M059J (cell line): ENCODE measurements around the gene SYNDIG1. TPM values are rescaled to one million over a fixed set of nuclear protein-coding genes. Genes with fewer than 3 reads are reported as not detected.

Source experiments
- DNase-seq: peaks from one replicate; pipeline ENCODE4 v3.0.0-alpha.2; 2012; ENCODE audit warnings: low read depth
- total RNA-seq: library from RNA; depleted of rRNA; stranded (reverse); fragments of >200 nt; shearing (Covaris generic); gene quantifications from 2 replicates; pipeline ENCODE4 v1.2.3, GENCODE V29; 2014

SYNDIG1 gene
- total RNA-seq, 1 experiment from 2014 or later = not detected

- no peak for DNase-seq
Measured at GRCh38 chr20:24470746-24471582, 1.5 kb downstream of the SYNDIG1 start.

- no peak for DNase-seq
Measured at GRCh38 chr20:24472426-24472825, 3.0 kb downstream of the SYNDIG1 start.

GRCh38 chr20:24473435-24474223 lies 4.2 kb downstream of the SYNDIG1 start:
- no peak for DNase-seq

DNA sequence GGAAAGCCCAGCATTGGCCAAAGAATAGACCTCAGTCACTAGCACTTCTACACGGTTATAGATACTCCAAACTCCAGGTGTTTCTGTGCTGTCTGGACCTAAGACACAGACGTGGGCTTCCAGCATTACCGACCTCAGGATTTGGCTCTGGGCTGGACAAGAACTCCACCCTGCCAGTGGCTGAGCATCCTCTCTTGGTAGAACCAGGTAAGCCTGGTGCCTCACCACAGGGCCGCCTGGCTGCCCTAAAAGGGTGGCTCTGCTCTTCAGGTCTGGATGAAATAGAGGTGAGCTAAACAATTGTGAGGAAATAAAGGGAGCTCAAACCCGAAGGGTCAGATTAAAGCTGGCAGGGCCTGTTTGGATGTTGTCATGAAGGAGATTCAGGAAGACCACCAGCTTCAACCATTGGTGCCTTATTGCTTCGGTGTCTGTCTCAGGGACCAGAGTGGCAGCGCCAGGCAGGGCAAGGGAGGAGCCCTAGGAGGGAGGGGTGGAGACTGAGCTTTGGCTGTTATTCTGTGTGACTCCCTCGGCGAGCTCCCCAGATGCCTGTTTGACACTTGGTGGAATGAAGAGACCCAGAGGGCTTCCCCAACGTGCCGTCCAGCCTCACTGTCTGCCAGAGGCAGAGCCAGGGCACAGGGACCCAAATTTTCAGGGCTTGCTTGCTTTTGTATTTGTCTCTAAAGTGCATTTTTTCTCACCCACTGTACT lies 8.6 kb downstream of the SYNDIG1 start:
- DNase-seq = no peak

DNA sequence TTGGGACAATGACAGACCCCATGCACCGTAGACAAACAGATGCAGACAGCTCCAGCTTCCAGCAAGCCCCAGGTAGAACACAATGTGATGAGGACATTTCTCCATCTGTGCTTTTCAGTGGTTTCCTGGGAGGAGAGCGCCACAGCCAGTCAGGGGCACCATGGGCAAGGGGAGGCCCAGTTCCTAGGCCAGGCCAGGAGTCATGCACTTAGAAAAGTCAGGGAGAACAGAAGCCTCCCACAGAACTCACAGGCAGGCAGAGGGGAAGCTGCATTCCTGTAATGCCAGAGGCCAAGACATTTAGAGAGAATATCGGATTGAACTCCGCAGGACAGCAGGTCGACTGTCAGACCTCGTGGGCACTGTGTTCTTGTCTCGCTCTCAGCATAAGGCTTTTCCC lies 9.2 kb downstream of the SYNDIG1 start:
- no peak for DNase-seq

GRCh38 chr20:24479106-24479505 lies 9.7 kb downstream of the SYNDIG1 start:
- no peak for DNase-seq

DNA sequence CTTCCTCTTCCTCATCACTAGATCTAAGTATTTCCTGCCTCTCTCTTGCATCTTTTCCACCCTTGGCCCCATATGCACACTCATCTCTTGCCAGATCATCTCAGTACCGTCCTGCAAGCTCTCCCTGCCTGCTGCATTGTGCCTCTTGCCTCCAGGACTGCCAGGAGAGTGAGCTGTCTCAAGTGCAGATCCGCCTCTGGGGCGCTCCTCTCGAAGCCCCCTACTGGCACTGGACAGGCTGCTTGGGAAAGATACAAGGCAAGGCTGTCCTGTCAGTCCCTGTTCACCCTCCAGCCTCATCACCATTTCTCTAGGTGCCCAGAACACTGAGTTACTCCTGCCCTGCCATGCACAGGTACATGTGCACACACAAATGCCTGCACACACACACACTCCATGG lies 10.2 kb downstream of the SYNDIG1 start:
- no peak for DNase-seq

DNA sequence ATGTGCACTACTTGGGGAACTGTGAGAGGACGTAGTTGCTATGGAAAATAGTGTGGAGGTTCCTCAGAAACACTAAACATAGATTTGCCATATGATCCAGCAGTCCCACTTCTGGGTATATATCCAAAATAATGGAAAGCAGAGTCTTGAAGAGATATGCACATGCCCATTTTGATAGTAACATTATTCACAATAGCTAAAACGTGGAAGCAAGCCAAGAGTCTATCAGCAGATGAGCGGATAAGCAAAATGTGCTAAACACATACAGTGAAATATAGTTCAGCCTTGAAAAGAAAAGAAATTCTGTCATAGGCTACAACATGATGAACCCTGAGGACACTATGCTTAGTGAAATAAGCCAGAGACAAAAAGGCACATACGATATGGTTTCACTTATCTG lies 11.1 kb downstream of the SYNDIG1 start:
- no peak for DNase-seq

GRCh38 chr20:24481173-24481572 lies 11.7 kb downstream of the SYNDIG1 start:
- DNase-seq = no peak

- no peak for DNase-seq
Measured at GRCh38 chr20:24483435-24484080, 14.1 kb downstream of the SYNDIG1 start.

DNA sequence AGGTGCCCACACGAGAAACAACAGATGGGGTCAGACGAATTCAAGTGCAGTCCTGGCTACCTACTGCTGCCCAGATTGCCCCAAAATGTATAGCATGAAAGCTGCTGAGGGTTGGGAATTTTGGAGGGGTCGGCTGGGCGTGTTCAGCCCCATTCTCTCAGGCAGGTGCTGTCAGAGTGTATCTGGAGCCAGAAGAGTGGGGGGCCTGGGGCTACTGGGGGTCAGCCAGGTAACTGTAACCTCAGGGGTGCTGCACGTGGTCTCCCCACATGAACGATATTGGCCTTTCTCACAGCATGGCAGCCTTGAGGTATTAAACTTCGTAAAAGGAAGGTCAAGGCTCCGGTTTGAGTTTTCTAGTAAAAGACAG lies 14.6 kb downstream of the SYNDIG1 start:
- DNase-seq = no peak

DNA sequence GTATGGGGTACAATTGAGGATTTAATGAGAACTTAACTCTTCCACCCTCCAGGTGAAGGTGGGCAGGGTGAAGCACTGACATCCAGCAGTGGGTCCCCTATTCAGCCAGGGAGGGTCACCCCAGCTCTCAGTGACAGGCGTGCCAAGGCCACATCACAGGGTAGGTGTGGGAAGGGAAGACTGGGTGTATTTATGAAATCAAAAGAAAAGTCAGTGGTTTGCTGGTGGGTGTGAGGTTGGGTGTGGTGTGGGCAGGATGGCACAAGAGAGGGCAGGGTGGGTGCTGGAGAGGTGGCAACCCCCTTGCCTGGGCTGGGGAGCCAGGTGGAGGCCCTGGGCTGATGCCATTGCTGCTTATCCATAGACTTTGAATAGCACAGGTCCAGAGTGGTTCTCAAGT lies 16.6 kb downstream of the SYNDIG1 start:
- no peak for DNase-seq

- no peak for DNase-seq
Measured at GRCh38 chr20:24487240-24487639, 17.8 kb downstream of the SYNDIG1 start.

GRCh38 chr20:24487648-24488047 lies 18.2 kb downstream of the SYNDIG1 start:
- DNase-seq = no peak

DNA sequence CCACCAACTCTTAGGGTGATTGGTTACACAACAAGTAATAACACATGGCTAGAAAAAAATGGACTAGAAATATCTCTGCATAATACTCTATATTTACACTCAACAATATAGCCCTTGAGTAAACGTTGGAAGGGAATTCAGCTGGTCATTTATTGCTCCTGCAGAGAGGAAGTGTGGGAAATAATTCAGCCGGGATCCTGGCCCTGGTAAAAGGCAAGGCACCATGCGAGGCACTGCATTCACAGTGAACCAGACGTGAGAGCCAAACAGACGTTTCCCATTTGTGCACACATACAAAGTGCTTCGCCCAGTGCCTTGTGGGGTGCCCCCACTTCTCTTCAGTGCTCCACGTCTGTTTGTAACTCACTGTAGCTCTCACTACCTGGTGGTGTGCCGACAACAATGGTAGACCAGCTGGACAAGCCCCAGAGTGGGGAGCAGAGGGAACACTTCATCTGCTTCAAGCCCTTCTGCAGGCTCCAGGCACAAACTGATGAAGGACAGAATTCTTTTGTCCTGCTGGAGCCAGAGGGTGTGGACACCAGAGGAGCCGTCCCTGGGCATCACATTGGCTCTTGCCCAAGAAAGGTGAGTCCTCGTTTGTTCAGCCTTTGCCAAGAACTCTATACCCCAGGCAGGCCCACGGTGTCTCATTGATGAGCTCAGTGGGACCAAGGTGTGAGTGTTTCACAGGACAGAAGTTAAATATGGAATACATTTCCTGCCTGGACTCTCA lies 18.8 kb downstream of the SYNDIG1 start:
- DNase-seq = no peak

DNA sequence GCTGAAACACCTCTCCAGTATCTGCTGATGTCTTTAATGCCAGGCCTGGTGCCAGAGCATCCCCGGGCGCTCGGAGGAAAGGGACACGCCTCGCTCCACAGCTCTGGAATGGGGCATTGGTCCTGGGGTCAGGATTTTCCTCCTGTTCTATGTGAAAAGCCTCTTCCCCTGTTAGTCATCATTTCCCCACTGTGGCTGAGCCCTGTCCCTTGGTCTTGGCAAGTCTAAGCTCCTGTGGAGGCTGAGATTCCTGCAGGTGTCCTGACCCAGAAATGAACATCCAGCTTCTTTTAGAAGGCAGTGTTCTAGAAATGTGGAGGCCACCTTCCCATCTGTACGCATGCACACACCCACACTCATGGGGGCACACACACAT lies 19.4 kb downstream of the SYNDIG1 start:
- DNase-seq = no peak

DNA sequence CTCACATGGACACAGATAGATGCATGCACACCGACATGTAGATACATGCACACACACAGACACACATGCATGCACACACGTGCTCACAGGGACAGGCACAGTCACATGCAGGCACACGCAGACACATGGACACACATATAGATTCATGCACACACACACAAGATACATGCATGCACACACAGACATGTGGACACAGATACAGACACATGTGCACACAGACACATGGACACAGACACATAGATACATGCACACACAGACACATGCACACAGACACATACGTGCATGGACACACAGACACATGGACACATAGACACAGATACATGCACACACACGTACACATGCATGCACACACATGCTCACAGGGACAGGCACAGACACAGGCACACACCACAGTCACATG lies 19.8 kb downstream of the SYNDIG1 start:
- DNase-seq = no peak

- DNase-seq = no peak
Measured at GRCh38 chr20:24489631-24490260, 20.3 kb downstream of the SYNDIG1 start.

DNA sequence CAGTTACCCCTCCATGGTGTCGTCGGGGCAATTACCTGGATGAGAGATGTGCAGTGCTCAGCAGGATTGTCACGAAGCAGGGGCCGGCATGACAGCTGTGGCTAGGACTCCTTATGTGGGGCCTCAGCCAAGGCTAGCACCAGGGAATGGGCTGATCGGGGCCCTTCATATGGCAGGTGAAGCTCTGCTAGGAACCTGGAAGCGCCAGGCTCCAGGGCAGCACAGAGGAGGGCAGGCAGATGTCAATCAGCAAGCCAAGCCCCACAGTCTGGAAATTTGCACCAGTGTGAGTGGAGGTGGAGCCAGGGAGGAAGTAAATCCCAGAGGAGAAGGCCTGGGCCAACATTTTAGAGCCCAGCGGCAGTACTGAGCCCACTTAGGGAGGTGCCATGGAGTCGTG lies 21.2 kb downstream of the SYNDIG1 start:
- DNase-seq = no peak

- DNase-seq = no peak
Measured at GRCh38 chr20:24491041-24491756, 21.8 kb downstream of the SYNDIG1 start.
